K562 (cell line): ENCODE data around the gene OR6C74.

Experiments
- JUN ChIP-seq, 2 experiments: sonication (generic) in 1 of 2; formaldehyde crosslinking in 1 of 2; IDR thresholded peaks; 2 replicates each; pipeline versions ENCODE4 v1.6.1 to v1.8.0; 2012 to 2022; ENCODE audit warnings: borderline replicate concordance in 2 of 2, mild to moderate bottlenecking in 2 of 2, improper control_type of control experiment in 1 of 2, low read depth in 1 of 2, low read length in 1 of 2, missing genetic modification reagents in 1 of 2
- TF ChIP-seq, protein P1 (sequence below): conservative IDR thresholded peaks from 2 replicates; pipeline ENCODE4 v1.6.1; 2011; ENCODE audit warnings: low read depth, mild to moderate bottlenecking, low read length; ENCODE audit not compliant: control insufficient read depth

DNA sequence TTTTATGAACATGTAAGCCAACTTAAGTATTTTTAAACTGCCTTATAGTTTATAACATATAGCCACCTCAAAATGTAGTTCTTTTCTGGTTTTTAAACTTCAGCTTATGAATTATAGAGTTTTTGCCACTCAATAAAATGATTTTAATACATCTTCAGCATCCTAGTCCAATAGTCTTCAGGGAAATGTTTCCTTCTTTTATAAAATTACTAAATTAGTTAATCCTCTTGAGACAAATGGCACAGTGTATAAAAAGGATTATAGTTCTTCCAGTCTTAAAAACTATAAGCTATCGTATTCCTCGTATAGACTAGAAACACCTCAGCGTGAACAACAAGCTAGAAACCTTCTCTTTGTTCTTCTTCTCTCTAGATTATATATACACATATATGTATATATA is at the start of gene OR6C74:
- TF ChIP-seq, protein P1, sequence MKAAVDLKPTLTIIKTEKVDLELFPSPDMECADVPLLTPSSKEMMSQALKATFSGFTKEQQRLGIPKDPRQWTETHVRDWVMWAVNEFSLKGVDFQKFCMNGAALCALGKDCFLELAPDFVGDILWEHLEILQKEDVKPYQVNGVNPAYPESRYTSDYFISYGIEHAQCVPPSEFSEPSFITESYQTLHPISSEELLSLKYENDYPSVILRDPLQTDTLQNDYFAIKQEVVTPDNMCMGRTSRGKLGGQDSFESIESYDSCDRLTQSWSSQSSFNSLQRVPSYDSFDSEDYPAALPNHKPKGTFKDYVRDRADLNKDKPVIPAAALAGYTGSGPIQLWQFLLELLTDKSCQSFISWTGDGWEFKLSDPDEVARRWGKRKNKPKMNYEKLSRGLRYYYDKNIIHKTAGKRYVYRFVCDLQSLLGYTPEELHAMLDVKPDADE = no peak
- TF ChIP-seq JUN (IDR thresholded peaks at IDR 0.05; ENCODE audit: borderline replicate concordance, low read depth, low read length) (no peak), JUN (CRISPR knock-in tag; IDR thresholded peaks at IDR 0.05; ENCODE audit: borderline replicate concordance) (no peak)
